Measurements from ENCODE around the gene ATXN1.
A peak's percentile ranks its signal among the peaks of the same experiment; 100 is the strongest.
"Not testable (repeated sequence)": the region's sequence is repeated elsewhere in the genome, so short reads cannot be mapped to it uniquely, and the experiment has no call there.

ATXN1 gene

DNA sequence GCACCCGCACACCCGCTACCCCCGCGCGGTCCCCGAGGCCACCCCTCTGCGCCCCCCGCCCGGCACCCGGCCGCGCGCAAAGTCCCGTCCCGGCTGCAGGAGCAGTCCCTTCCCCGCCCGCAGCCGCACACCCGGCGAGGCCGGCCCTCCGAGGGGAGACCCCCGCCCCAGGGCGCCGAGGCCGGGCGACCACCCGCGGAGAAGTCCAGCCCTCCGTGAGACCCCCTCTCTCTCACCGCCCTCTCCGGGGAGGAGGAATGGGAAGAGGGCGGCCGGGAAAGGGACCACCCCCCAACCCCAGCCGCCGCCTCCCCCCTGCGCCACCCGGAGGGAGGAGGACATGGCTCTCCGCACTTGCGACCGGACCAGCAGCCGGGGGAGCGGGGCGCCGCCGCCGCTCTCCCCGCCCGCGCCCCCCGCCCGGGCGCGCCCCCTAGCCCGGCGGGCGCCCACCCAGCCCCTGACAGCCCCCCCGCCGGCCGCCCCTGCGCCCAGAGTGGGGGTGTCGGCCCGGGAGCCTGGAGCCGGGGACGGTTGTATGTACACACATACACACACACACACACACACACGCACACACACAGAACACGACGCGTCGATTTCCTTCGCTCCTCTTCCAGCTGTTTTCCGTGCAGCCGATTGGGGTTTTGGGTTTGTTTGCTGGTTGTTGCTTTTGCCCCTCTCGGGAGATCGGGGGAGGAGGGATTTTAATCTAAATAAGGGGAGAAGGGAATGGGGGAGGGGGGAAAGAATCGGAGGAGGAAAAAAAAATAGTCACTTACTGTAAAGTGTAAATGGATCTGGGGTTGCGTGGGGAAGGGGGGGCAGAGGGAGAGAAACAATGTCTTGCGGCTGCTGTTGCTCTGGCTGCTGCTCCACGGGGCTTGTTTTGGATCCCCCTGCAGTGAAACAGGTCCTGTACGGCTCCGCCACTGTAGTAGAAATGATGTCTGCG is at the start of gene ATXN1:
TSS of gene ATXN1 (minus strand) at position 945 of the 955 bp plus-strand sequence.
- DNase-seq: peak; percentile 56

DNA sequence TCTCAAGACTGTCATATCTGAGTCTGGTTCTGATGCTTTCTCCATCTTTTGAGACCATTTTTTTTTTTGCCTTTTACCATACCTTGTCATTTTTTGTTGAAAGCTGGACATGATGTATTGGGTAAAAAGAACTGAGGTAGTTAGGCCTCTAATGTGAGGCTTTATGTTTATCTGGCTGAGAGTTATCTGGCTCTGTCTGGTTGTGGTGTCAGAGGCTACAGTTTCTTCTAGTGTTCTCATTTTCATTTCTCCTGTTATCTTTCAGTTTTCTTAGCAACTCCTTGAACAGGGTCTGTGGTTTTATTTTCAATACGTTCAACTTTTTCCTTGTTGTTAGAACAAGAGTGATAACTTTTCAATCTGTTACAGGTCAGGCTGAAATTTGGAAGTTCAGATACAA is 49.2 kb upstream of the ATXN1 start:
- no peak for DNase-seq

DNA sequence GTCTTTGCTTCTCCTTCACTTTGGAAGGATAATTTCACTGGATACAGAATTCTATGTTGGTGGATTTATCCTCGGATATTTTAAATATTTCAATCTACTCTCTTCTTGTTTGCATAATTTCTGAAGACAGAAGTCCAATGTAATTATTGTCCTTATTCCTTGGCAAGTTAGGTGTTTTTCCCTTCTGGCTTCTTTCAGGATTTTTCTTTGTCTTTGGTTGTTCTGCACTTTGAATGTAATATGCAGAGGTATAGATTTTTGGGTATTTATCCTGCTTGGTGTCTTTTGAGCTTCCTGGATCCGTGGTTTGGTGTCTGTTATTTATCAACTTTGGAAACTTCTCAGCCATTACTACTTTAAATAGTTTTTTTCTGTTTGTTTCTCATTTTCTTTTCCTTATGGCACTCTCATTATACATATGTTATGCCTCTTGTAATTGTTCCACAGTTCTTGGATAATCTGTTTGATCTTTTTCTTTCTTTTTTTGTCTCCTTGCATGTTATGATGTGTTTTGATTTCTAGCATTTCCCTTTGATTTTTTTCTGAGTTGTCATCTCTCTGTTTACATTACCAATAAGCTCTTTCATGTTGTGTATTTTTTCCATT is 48.6 kb upstream of the ATXN1 start:
- DNase-seq: no peak

DNA sequence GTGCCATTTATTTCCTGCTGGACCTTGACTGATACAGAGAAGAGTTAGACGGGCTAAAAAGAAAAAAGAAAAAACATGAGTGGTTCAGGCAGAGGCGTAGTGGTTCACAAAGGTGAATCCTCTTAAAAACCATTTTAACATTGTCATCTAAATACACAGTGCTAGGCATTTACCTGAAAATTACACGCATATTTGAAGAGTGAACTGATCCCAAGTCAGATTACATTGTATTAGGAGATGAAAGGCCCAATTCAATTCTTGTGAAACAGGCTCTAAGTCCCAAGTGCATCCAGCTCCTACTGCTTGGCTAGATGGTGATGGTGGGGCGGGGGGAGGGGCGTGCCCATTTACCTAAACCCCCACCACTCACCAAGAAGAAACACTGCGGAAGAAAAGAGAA is 46.7 kb upstream of the ATXN1 start:
- DNase-seq: no peak

DNA sequence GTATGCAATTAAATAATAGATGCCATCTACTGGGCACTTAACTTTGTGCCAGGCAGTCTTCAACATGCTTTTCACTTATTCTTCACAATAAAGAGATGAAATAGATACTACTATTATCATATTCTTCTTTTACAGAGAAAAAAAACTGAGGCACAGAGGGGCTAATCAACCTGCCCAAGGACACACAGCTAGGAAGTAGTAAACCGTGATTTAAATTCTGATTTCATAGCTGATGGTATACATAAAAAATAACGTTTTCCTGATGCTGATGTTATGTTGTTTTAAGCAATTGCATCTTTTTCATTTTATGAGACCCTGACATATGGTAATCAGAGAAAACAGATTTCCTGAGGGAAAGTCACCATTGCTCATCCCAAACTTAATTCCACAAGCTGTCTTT is 45.1 kb upstream of the ATXN1 start:
- DNase-seq: no peak

DNA sequence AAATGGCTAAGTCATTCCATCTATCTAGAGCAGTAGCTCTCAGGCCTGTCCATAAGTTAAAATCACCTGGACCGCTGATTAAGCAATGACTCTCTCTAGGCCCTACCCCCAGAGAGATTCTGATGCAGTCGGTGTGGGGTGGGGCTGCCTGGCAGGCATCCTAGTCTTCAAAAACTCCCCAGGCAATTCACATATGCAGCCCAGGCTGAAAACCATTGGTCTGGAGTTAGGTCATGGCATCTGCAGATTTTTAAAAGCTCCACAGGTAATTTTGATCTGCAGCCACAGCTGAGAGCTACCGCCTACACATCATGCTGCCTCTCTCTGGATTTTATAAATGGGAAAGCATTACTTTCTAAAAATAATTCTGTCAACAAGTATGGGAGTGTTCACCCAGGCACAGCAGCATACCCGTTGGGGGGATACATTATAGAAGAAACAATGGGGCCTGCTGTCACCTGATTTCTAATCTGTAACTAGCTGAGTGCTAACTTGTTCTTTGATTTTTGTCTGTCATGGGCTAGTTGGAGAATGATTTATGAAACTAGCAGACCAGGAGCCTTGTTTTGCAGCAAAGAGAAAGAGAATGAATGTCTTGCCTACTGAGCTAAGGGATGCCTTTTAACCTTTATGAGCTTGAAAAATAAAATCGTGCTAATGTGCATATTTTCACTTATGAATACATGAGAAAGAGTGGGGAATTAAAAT is 44.1 kb upstream of the ATXN1 start:
- DNase-seq: peak; percentile 44

DNA sequence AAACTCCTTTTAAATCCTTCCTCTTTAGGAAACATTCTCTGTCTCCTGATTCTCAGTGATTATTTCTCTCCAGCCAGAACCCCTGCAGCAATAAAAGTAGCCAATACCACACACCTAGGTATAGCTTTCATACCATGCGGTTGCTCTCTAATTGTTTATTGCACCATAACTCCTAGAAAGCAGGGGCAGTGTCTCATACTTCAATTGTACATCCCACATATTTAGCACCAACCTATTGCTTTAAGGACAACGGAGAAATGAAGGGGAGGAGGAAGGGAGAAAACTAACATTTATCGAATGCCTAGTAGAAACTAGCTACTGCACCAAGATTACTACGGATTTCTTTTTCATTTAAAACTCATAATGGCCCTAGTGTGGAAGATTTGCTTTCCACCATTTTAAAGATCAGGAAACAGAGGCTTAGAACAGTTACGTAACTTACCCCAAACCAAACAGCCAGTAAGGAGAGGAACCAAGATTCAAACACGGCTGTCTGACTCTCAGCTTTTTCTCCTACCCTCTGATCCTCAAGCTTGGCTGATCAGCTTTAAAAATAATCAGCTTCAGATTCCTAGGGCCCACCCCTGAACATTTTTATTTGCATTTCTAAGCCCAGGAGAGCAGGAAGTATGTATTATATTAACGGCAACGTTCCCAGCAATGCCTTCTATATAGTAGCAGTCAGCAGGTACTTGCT is 43.4 kb upstream of the ATXN1 start:
- no peak for DNase-seq

DNA sequence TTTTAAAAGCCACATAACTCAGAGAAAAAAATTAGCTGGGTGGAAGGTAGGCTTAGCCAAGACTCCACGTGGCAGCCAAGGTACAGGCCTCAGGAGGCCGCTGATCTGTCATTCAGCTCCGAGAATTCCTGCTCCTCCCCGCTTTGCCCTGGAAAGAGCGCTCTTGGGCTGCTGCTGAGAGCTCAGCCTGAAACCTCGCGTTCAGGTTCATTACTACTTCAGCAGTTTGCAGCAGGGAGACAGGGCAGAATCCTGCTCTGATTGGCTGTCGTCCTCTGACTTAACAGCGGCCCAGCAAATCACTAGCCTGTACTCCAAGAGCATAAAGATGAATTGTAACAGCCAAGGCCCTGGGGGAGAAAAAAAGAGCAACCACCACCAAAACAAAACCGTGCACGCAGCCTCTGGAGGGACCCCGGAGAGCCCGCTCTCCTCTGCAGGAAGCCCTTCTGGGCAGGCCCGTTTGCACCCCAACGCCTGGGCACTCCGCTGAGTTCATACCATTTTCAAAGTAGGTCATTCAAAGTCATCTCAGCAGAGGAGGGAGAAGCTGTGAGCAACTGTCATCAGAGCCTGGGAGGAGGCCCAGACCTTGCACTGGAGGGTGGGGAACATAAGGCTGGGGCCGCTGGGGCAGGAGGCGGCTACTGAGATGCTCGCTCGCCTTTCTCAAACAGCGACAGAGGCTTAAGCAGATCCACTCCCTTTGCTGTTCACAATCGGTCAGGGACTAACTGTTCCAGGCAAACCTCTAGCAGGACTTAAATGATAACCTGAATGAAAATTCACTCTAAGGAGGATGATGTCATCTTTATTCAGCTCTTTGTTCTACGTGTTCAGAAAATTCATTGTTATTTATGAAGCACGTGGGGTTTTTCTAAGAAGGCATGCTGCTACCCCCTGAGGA is 42.3 kb upstream of the ATXN1 start:
- DNase-seq: peak; percentile 89

DNA sequence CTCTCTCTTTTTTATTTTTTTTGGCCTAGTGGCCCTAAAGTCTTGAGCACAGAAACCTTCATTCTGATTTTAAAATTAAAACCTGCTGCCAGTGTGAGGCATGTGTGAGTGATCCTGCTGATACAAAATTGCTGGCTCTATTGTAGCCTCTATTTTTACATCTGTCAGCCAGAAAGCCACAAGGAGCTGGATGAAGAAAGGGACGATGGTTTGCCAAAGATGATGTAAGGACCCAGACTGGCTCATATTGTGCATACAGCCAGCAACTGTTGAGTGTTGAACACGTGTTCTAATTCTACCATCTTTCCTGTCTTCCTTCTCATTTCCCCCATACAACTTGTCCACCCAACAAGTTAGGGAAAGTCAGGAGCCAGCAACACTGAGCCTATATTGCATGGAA is 40.8 kb upstream of the ATXN1 start:
- peak; percentile 95 for DNase-seq

DNA sequence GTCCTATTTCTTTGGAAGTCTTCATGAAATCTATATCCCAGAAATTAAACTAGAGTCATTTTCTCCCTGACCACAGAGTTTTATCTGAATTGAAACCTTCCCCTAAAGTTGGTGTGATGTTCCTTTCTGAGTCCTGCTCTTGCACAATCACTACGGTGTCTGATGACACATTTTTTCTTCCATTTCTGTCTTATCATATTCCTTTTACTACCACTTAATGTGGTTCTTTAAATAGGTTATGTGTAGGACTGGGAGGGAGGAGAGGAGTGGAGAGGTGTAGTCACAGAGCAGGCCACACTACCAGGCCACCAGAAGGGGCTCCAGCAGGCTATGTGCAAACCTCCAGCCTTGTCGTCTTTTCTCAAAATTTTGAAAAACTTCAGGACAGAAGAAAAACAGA is 39.7 kb upstream of the ATXN1 start:
- peak; percentile 51 for DNase-seq

DNA sequence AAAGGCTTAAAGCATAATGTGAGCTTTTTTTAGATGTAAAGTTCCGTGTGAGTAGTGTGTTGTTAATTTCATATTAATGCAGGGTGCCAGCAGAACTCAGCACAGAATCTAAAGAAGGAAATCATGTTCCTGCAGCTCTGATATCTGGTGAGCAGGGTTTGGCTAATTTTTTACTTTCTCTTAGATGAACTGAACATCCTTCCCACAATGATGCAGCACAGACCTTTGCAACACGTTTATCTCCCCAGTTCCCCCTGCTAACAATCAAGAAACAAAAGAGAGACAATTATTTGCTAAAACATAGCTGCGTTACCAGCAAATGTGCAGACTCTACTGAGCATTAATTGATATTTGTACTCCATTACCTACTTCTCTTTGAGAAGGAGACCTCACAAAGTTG is 39.1 kb upstream of the ATXN1 start:
- no peak for DNase-seq

DNA sequence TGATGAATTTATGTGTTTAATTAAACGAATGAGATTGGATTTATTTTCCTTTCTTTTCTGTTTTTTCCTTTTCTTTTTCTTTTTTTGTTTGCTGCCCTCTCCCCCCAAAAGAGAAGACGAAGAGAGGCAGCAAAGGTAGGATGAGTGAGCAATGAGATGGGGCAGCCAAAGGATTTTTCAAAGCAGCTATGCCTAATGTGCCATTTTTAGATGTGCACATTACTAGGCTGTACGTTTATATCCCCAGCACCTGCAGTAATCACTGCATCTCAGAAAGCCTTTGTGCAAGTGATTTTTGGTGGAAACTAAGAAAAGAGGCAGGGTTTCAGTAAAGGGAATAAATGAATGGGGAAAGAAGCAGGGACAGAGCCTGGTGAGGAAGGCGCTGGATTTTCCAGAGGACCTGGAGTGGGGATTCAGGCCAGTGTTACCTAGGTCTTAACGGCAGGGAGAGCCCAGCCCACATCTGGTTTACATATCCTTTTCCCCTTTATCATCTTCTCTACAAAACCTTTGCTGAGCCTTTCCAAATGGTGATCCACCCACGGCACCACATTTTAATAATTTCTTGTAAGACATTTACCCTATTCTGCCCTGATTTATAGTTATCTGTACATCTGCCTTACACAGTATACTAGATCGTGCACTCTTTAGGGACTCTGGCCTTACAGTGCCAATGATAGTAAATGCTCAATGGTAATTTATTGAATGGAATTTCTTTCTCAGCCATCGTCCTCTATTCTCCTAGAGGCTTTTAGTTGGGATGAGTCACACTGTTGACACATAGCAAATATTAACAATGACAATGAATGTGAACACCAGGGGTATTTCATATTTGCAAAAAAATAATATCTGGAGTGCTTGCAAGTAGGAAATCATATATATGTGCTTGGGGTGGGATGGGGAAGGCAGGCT is 38.3 kb upstream of the ATXN1 start:
- peak; percentile 44 for DNase-seq

DNA sequence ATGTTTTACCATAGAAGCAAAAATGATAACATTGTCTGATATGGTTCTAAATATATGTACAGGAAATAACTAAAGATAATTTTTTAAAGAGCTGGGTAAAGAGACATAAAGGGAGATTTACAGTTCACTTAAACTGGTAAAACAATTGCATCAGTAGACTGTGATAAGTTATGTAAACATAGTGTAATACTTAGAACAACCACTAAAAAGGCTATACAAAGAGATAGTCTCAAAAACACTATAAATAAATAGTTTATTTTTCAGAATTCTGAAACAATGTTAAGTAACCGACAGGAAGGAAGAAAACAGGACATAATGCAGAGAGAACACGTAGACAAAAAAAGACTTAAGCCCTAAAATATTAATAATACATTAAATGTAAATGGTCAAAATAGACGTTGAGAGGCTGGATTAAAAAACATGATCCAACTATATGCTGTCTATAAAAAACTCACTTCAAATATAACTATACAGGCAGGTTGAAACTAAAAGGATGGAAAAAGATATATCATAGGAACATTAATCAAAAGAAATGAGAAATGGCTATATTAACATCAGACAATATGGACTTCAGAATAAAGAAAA is 32.7 kb upstream of the ATXN1 start:
- no peak for DNase-seq

DNA sequence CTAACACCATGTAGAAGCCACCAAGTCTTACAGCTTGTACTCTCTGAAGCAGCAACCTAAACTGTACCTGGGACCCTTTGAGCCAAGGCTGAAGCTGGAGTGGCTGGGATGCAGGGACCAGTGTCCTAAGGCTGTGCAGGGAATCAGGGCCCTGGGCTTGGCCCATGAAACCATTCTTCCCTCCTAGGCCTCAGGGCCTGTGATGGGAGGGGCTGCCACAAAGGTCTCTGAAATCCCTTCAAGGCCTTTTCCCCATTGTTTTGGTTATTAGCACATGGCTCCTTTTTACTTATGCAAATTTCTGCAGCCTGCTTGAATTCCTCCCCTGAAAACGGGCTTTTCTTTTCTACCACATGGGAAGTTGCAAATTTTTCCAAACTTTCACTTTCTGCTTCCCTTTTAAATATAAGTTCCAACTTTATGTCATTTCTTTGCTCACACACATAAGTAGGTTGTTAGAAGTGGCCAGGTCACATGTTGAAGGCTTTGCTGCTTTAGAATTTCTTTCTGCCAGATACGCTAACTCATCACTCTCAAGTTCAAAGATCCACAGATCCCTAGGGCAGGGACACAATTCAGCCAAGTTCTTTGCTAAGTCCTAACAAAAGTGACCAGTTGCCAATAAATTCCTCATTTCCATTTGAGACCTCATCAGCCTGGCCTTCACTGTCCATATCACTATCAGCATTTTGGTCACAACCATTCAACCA is 28.2 kb upstream of the ATXN1 start:
- no peak for DNase-seq

DNA sequence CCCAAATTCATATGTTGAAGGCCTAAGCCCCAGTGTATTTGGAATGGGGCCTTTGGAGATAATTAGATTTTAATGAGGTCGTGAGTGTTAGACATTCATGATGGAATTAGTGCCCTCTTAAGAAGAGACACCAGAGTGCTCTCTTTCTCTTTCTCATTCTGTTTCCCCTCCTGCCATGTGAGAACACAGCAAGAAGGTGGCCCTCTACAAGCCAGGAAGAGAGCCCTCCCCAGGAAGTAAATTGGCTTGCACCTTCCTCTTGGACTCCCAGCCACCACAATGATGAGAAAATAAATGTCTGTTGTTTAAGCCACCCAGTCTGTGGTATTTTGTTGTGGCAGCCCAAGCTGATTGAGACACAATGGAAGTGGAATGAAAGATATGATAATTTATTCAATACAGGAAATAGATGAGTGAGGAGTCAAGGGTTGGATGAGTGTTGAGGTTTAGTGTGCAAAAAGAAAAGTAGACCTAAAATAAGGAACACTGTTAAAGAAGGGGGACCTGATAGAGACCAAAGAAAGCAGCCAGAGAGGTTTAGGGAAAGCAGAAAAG is 25.9 kb upstream of the ATXN1 start:
- peak; percentile 59 for DNase-seq

DNA sequence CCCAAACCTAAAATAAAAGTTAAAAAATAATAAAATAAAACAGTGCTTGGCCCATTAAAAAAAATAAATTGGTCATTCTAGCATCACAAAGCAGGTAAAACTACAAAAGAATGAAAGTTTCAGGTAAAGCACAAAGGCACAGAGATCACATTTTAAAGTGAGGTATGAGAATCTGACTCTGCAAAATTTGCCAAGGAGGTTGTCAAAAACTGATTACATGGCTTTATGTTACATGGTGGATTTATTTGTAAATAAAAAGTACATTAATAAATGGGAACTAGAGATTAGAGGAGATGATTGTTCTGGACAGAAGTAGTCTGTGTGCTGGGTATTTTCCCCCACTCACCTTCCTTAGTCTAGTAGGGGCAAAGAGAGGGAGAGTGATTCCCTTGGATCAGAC is 24.2 kb upstream of the ATXN1 start:
- no peak for DNase-seq

DNA sequence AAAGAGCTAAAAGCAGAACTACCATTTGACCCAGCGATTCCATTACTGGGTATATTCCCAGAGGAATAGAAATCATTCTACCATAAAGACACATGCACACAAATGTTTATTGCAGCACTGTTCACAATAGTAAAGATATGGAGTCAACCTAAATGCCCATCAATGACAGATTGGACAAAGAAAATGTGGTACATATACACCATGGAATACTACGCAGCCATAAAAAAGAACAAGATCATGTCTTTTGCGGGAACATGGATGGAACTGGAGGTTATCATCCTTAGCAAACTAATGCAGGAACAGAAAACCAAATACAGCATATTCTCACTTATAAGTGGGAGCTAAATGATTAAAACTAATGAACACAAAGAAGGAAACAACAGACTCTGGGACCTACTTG is 23.7 kb upstream of the ATXN1 start:
- DNase-seq: not testable (repeated sequence)

DNA sequence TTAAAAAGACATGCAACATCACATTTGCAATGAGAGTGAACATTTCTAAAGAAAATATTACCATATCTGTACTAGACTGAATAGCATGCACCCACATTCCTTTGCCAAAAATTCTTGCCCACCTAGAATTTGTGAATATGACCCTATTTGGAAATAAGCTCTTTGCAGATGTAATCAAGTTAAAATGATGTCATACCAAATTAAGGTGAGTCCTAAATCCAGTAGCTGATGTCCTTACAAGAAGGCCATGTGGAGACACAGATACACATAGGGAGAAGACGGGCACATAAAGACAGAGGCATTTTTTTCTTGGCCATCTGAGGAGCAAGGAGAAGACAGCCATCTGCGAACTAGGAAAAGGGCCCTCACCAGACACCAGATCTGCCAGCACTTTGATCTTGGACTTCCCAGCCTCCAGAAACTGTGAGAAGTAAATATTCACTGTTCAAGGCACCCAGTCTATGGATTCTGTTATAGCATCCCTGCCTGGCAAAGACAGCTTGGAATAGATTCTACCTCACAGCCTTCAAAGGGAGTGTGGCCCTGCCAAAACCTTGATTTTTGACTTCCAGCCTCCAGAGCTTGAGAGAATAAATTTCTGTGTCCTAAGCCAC is 22.8 kb upstream of the ATXN1 start:
- DNase-seq: no peak

DNA sequence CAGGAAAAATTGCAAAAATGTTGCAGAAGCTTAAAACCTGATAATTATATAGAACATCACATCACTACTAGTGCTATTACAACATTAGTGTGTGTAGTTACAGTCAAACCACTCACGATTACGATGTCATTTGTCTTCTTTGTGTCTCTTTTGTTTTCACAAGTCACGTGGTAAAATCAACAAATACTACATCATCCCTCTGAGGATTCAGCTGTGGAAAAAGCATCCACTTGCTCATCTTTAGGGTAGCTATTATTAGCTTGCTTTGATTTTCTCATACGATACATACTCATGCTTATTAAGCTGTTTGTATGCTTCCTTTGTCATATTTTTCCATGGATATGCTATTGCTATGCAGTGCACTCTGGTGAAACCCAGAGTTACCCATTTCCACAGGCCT is 22.2 kb upstream of the ATXN1 start:
- no peak for DNase-seq
